G401 (cell line): ENCODE results near the gene HPGD. TPM values are rescaled to one million over a fixed set of nuclear protein-coding genes. Genes with fewer than 3 reads are reported as not detected.

Source experiments
- total RNA-seq: library from RNA; depleted of rRNA; stranded (reverse); fragments of >200 nt; shearing (Covaris generic); gene quantifications from 2 replicates; pipeline ENCODE4 v1.2.3, GENCODE V29; 2014; rRNA removed

The HPGD gene
- total RNA-seq, 1 experiment from 2014 or later = not detected

Other genes with a start within 250 kb of the HPGD start
- gene FBXO8, start 238.8 kb downstream of the HPGD start, total RNA-seq = 11.8 and 17.9 TPM in 2 replicates
- gene CEP44, start 238.6 kb downstream of the HPGD start, total RNA-seq = 5.9 and 14.1 TPM in 2 replicates